ENCODE measurements around the gene DAZAP1.

DAZAP1 gene

DNA sequence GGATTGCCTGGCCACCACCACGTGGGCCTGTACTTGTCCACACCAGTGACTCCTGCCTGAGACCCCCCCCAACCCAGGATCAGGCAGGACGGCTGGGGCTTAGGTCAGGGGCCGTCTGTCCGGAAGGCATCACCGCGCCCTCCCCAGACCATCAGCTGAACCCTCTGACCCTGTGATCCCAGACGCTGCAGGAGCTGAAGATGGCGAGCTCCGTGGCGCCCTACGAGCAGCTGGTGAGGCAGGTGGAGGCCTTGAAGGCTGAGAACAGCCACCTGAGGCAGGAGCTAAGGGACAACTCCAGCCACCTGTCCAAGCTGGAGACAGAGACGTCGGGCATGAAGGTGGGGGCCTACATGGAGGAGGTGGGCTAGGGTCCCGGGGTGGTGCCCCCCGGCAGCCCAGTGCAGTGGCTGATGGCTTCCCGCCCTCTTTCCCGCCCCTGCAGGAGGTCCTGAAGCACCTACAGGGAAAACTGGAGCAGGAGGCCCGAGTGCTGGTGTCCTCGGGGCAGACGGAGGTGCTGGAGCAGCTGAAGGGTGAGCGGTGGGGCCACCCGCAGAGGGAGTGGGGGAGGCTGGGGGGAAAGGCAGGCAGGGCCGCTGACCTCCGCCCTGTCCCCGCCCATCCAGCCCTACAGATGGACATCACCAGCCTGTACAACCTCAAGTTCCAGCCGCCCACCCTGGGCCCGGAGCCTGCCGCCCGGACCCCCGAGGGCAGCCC is 45.6 kb downstream of the DAZAP1 start:
- DNase-seq (ENCODE audit: low read depth) = no peak
- H3K4me3 ChIP-seq (ENCODE audit: low read depth, low read length) = no peak overlapping the region
- TF ChIP-seq, protein P1, sequence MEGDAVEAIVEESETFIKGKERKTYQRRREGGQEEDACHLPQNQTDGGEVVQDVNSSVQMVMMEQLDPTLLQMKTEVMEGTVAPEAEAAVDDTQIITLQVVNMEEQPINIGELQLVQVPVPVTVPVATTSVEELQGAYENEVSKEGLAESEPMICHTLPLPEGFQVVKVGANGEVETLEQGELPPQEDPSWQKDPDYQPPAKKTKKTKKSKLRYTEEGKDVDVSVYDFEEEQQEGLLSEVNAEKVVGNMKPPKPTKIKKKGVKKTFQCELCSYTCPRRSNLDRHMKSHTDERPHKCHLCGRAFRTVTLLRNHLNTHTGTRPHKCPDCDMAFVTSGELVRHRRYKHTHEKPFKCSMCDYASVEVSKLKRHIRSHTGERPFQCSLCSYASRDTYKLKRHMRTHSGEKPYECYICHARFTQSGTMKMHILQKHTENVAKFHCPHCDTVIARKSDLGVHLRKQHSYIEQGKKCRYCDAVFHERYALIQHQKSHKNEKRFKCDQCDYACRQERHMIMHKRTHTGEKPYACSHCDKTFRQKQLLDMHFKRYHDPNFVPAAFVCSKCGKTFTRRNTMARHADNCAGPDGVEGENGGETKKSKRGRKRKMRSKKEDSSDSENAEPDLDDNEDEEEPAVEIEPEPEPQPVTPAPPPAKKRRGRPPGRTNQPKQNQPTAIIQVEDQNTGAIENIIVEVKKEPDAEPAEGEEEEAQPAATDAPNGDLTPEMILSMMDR (IDR thresholded peaks at IDR 0.05; ENCODE audit: control insufficient read depth, extremely low read depth, insufficient read depth) = no peak

GRCh38 chr19:1453525-1454364 is 46.4 kb downstream of the DAZAP1 start:
- no peak for DNase-seq (ENCODE audit: low read depth)
- TF ChIP-seq, protein P1 (IDR thresholded peaks at IDR 0.05; ENCODE audit: control insufficient read depth, extremely low read depth, insufficient read depth) = no peak
- no peak overlapping the region for H3K4me3 ChIP-seq (ENCODE audit: low read depth, low read length)

DNA sequence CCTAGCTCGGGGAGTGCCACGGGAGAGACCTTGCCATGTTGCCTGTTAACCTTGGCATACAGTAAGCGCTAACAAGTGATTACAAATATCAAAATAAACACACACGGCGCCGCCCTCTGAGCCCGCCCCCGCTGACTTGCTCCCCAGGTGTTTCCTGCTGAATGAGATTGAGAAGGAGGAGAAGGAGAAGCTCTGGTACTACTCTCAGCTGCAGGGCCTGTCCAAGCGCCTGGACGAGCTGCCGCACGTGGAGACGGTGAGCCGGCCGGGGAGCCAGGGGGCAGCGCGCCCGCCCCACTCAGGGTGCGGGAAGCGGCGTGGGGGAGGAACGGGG is 47.6 kb downstream of the DAZAP1 start:
- H3K4me3 ChIP-seq (ENCODE audit: low read depth, low read length) = peak overlapping the region; percentile 52
- peak; percentile 11 for DNase-seq (ENCODE audit: low read depth)
- TF ChIP-seq, protein P1 (IDR thresholded peaks at IDR 0.05; ENCODE audit: control insufficient read depth, extremely low read depth, insufficient read depth) = no peak

DNA sequence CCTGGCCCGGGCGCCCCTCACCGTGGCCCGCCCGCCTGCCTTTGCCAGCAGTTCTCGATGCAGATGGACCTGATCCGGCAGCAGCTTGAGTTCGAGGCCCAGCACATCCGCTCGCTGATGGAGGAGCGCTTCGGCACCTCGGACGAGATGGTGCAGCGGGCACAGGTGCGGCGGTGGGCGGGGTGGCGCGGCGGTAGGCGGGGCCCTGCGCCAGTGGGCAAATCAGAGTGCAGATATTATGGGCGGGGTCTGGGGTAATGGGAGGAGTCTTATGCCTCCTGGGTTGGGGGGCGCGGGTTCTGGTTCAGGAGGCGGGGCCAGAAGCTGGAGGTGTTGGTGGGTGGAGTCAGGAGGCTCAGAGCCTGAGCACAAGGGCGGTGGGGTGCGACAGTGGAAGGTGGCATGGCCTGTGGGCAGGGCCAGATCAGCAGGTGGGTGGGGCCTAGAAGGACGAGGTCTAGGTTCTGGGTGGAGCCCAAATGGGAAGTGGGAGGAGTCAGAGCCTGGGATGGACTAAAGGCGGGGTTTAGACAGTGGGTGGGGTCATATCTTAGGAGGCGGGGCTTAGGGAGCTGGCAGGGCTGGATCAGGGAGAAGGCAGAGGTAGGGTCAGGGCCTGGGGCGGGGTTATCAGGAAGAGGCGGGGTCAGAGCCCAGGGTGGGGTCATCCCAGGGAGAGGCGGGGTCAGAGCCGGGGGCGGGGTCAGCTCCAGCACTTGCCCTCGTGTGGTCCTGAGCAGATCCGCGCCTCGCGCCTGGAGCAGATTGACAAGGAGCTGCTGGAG is 48.1 kb downstream of the DAZAP1 start:
- peak; percentile 93 for DNase-seq (ENCODE audit: low read depth)
- peak overlapping the region; percentile 52 for H3K4me3 ChIP-seq (ENCODE audit: low read depth, low read length)
- TF ChIP-seq, protein P1 (IDR thresholded peaks at IDR 0.05; ENCODE audit: control insufficient read depth, extremely low read depth, insufficient read depth) = no peak

- H3K4me3 ChIP-seq (ENCODE audit: low read depth, low read length) = peak overlapping the region; percentile 27
- no peak for DNase-seq (ENCODE audit: low read depth)
Observed at GRCh38 chr19:1456121-1456900, 48.9 kb downstream of the DAZAP1 start.

More at GRCh38 chr19:1456121-1456900, 48.9 kb downstream of the DAZAP1 start:
- TF ChIP-seq, protein P1 (IDR thresholded peaks at IDR 0.05; ENCODE audit: control insufficient read depth, extremely low read depth, insufficient read depth) = no peak

All from LNCaP clone FGC (cell line).